Measurements from ENCODE around the gene B2M.
A peak's percentile ranks its signal among the peaks of the same experiment; 100 is the strongest.
"Not testable (repeated sequence)": the region's sequence is repeated elsewhere in the genome, so short reads cannot be mapped to it uniquely, and the experiment has no call there.

B2M gene

DNA sequence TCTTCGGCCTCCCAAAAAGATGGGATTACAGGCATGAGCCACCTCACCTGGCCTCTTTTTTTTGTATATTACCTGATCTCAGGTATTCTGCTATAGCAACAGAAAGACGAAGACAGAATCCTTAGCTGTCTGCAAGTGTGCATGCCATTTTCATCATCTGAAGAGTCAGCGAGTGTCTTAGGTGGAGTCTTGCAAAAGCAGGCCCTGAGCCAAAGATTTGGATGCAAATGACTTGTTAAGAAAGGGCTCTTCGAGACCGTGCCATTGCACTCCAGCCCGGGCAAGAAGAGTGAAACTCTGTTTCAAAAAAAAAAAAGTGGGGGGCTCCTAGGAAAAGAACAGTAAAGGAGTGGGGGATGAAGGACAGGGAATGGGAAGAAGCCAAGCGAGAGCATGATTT lies 14.8 kb downstream of the B2M start:
- no peak for DNase-seq (ENCODE audit: low spot score)

DNA sequence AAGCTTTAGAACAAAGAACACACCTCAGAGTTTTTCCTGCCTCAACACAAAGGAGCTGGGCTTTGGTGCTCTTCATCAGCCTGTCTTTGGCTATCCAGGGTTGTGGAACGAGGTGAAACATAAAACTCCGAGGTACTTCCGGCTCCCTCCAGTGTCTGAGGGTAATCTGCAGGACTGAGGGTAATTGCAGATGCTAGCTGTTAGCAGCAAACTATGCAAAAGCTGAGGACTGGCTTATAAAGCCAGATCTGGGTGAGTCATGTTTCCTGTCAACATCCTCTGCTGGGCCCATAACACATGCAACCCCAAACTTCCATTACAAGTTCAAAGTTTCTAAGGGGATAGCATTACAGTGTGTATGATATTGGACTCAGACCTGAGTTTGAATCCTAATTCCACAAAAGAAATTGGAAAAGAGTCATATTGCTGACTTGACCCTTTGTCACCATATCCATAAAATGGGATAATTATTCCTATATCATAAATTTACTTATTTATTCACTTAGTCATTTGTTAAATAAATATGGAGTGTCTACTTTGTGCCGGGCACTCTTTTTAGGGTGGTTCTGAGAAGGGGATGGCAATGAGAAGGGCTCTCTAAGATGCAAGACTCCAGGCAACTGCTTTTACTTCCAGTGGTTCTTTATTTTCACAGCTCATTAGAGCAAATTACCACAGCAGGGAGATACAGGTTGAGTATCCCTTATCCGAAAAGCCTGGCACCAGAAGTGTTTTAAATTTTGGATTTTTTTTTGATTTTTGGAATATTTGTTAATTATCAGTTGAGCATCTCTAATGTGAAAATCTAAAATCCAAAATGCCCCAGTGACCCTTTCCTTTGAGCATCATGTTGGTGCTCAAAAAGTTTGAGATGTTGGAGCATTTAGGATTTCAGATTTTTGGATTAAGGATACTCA lies 15.5 kb downstream of the B2M start:
- DNase-seq (ENCODE audit: low spot score), result peak; percentile 96

DNA sequence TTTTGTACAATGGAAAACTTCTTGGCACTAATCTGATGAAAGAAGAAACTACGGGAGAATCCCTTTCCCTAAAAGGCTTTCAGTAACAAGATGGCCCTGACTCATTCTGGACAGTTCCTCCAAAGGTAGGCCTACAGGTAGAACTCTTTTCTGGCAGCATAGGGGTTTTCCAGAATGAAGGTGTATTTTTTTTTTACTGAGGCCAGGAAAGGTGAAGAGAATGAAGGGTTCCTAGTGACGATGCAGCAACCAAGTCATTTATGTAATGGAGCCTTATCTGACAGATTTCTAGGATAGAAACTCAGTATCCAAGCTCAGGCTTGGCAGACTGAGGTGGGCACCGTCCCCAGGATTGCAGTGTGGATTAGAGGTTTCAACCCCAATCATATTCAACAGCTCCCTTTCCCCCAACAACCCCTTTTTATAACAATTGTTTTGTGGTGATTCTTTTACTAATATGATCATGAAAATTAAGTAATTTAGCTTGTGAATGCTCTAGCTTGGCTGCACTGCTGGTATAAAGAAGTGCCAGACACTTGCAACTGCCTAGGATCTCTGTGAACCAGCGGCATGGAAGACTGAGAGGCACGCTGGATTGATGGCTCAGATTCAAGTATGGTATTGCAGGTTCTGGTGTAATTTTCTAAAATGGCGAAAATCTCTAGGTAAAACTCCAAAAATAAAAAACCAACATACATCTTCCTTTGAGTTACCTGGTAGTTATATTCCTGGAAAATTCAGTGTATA lies 16.3 kb downstream of the B2M start:
- DNase-seq (ENCODE audit: low spot score), result no peak

DNA sequence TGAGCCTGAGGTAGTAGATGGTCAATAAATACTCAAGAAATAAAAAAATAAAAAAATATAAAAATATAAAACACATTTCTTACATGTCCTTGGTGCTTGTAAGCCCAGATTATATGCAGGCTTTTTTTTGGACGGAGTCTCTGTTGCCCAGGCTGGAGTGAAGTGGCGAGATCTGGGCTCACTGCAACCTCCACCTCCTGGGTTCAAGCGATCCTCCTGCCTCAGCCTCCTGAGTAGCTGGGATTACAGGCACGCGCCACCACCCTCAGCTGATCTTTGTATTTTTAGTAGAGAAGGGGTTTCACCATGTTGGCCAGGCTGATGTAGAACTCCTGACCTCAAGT lies 16.9 kb downstream of the B2M start:
- DNase-seq (ENCODE audit: low spot score), result not testable (repeated sequence)

DNA sequence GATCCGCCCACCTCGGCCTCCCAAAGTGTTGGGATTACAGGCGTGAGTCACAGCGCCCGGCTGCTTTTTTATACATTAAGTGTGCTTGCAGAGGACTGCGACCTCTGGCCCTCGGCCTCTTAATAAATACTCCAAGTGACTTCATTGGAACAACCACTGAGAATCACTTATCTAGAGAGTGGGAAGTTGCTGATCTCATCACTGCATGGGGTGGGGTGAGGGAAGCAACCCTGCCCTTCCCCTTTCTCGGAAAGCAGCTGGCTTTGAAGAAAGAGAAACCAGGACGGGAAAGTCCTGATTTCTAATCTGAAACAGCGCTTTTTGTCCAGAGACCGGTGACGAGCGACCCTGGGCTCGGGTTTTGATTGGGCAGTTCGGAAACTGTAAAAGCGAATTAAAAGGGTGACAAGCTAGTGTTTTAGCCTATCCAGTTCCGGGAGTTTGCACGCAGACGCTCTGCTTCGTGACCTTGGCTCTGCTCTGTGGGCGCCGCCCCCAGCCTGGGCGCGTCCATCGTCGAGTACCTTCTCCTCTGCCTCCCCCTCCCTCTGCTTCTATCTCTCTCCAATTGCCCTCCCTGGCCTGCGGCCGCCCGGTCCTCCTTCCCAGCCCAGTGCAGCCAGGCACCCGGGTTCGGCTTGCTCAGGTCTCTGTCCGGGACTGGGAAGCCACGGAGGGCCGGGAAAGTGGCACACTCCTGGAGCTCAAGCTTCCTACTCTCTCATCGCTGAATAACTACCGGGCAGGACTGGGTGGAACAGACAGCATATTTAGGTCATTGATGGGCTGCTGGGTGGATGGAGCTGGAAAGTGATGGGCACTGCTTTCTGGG lies 17.5 kb downstream of the B2M start:
- peak; percentile 98 for DNase-seq (ENCODE audit: low spot score)

DNA sequence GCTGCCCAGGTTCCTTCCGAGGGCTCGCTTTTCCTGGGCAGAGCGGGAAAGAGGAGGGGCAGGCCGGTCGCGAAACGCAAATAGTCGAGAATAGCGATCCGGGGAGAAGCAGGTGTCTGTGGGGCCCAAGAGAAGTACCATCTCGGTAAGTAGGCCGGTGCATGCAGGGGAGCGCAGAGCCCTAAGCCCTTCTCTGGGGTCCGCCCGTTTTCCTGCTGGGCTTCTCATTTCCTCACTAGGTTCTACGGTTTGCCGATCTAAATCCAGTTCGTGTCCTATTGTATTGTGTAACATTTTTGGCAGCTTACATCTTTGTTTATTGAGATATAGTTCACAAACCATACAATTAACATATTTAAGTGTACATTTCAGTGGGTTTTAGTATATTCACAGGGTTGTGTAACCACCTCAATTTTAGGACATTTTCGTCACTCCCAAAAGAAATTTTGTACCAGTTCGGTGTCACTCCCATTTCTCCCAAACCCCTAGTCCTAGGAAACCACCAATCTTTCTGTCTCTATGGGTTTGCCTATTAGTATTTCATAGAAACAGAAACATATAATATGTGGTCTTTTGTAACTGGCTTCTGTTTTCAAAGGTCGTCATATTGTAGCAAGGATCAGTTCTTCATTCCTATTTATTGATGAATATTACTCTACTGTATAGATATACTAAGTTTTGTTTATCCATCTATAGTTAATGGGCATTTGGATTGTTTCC lies 18.3 kb downstream of the B2M start:
- peak; percentile 43 for DNase-seq (ENCODE audit: low spot score)

DNA sequence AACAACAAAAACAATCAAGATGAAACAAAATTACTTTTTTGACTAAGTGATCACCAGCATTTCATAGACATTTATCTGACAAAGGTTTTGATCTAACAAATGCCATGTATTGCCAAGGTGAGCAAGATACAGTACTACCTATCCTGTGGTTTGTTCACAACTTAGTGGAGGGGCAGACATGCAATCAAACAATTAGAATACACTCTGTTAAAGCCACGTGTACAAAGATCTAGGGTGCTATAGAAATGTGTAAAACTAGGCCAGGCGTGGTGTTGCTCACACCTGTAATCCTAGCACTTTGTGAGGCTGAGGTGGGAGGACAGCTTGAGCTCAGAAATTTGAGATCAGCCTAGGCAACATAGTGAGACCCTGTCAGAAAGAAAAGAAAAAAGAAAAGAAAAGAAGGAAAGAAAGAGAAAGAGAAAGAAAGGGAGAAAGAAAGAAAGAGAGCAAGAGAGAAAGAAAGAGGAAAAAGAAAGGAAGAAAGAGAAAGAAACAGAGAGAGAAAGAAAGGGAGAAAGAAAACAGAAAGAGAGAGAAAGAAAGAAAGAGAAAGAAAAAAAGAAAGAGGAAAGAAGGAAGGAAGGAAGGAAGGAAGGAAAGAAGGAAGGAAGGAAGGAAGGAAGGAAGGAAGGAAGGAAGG lies 23.6 kb downstream of the B2M start:
- no peak for DNase-seq (ENCODE audit: low spot score)

DNA sequence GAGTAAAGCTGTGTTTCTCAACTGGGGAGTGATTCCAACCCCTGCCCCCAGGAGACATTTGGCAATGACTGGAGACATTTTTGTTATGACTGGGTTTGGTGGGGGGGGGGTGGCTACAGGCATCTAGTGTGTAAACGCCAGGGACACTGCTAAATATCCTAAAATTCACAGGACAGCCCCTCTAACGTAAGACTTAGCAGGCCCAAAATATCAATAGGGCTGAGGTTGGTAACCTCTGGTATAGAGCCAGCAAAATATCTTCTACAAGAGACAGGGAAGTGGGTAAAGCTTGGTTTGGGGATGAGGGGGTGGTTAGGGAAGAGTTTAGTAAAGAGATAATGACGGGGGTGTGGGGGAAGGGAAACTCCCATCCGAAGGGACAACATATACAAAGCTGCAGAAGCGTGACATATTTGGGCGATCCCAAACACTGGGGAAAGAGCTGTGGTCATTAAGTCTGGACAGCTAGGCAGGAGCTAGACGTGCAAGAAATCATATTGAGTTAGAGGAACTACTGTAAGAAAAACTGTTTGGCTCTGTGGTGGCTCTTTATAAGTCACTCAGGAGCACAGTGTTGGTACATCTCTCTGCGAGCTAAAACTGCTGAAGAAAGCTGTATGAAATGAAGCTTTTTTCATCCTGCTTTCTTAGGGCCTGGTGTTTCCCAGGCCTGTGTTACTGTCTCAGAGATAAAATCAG lies 24.3 kb downstream of the B2M start:
- no peak for DNase-seq (ENCODE audit: low spot score)

DNA sequence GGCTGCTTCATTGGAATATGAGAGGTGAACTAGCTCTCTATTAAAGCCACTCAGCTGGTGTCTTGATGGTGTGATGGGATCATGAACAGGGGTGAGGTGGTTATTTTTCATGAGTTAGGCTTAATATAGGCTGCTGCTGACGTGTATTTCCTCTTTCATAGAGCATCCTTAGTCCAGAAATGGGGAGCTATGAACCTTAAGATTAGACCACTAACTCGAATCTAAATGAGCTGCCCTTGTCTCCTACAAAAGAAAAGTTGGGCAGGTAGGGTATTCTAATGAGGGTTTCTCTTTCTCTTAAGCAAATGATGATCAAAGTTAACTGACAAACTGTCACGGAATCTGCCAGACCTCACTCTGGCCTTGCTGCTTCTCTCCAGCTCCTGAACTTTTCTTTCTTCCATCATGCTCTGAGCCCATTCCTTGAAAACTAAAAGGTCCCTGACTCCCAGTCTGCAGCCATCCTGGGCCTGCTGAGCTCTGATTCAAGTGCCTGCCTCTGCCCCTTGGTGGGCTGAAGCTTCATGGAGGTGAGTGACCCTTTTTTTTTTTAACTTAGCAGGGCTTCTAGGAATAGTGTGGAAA lies 25.0 kb downstream of the B2M start, which contains the start of gene TRIM69:
Gene TRIM69, plus strand, starts transcription at position 348 of the 585 bp plus-strand sequence. Its CDS starts 177 bp downstream, at position 525.
- no peak for DNase-seq (ENCODE audit: low spot score)

DNA sequence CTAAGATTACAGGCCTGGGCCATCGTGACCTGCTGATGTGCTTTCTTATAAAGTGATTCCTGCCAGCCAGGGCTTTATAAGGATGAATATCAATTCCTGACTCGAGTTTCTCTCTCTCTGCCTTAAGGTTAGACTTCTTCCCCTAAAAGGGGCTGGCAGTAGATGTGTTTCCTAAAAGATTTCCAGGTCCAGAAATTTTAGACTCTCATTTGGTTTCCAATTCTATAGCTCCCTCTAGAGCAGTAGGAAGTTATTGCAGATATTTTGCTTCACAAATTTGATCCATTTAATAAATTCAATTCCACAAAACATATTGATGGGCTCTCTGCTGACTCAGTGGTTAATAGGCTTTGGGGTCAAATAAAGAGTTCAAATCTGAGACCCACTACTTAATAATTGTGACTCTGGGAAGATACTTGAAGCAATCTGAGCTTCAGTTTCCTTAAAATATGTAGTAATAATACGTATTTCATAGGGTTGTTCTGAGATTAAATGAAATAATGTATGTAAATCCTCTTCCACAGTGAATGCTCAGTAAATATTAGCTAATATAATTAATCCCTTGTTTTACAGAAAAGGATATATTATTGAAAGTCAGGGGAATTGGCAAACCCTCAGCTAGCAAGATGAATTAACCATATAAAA lies 27.1 kb downstream of the B2M start:
- peak; percentile 73 for DNase-seq (ENCODE audit: low spot score)

DNA sequence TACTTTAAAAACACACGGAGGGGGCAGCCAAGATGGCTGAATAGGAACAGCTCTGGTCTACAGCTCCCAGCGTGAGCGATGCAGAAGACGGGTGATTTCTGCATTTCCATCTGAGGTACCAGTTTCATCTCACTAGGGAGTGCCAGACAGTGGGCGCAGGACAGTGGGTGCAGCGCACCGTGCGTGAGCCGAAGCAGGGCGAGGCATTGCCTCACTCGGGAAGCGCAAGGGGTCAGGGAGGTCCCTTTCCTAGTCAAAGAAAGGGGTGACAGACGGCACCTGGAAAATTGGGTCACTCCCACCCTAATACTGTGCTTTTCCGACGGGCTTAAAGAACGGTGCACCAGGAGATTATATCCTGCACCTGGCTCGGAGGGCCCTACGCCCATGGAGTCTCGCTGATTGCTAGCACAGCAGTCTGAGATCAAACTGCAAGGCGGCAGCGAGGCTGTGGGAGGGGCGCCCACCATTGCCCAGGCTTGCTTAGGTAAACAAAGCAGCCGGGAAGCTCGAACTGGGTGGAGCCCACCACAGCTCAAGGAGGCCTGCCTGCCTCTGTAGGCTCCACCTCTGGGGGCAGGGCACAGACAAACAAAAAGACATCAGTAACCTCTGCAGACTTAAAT lies 28.0 kb downstream of the B2M start:
- DNase-seq (ENCODE audit: low spot score), result not testable (repeated sequence)

DNA sequence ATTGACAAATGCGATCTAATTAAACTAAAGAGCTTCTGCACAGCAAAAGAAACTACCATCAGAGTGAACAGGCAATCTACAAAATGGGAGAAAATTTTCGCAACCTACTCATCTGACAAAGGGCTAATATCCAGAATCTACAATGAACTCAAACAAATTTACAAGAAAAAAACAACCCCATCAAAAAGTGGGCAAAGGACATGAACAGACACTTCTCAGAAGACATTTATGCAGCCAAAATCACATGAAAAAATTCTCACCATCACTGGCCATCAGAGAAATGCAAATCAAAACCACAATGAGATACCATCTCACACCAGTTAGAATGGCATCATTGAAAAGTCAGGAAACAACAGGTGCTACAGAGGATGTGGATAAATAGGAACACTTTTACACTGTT lies 32.1 kb downstream of the B2M start:
- not testable (repeated sequence) for DNase-seq (ENCODE audit: low spot score)

DNA sequence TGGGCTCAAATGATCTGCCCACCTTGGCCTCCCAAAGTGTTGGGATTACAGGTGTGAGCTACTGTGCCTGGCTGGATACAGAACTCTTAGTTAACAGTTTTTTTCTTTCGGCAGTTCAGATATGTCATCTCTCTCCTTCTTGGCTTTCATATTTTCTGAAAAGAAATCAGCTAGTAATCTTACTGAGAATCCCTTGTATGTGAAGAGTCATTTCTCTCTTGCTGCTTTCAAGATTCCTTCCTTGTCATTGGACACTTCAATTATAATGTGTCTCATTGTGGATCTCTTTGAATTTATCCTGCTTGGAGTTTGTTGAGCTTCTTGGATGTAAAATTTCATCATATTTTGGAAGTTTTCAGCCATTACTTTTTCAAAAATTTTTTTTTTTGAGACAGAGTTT lies 42.0 kb downstream of the B2M start:
- DNase-seq (ENCODE audit: low spot score), result no peak

DNA sequence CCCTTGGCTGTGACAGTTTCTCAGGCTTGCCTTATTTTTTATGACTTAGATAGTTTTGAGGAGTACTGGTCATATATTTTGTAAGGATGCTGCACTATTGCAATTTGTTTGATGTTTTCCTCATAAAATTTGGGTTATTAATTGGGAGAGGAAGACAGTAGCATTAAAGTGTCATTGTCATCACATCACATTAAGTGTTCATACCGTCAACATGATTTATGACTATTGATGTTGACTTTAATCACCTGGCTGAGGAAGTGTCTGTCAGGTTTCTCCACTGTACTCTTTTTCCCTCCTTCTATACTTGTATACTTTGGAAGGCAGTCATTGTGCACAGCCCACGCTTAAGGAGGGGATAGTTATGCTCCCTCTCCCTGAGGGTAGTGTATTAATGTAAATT lies 51.9 kb downstream of the B2M start:
- no peak for DNase-seq (ENCODE audit: low spot score)

DNA sequence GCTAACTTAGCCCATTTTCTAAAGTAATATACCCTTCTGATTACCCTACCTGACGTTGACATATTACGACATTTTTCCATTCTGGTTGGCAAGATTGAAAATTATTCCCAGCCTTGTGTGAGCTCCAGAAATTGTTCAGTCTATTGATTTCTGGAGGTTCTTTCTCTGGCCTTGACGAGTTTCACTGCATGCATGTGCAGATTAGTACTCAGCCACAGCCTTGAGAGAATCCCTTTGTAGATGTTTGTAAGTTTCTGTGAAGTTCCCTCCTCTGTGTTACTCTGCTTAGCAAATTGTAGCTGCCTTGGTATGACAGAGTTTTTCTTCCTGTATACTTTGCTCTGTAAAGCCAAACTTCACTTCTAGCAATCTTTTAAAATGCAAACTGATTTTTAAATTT lies 52.5 kb downstream of the B2M start:
- DNase-seq (ENCODE audit: low spot score), result no peak

DNA sequence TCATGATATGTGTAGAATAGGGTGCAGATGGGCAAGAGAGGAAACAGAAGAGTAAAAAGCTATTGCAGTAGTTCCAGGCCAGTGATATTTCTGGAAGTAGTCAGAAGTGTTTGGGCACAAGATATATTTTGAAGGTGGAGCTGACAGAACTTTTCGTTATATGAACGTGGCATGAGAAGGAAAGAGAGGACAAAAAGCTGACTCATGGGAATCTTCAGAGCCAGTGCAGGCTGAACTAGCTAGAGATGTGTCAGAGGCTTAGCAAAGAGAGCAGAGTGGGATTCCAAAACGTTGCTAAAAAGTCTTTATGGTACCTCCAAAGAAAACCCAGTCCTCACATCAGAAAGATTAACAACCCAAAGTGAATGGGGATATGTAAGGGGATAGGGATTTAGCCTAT lies 53.7 kb downstream of the B2M start:
- no peak for DNase-seq (ENCODE audit: low spot score)
